PC-3 (cell line): ENCODE results near the gene PARN. TPM values are rescaled to one million over a fixed set of nuclear protein-coding genes. Genes with fewer than 3 reads are reported as not detected.

Experiments
- ATAC-seq: fragments of 200-7000 bp; cut with Tn5 transposase; 2 replicates; pipeline ENCODE4 v1.9.1; 2020; ENCODE audit warnings: mild to moderate bottlenecking, moderate library complexity
- BruUV-seq: library from RNA; stranded (reverse); fragments of 400-500 nt; replicated peaks from 2 replicates; lab custom pipeline; 2021; lab: Mats Ljungman, UMichigan
- CTCF ChIA-PET: fragments of 300-600 bp; sonication (Branson Sonifier 250); formaldehyde crosslinking; loops from one replicate; lab custom pipeline; 2022; ENCODE audit warnings: antibody characterized with exemption; lab: Charles Lee
- POLR2A ChIA-PET: fragments of 300-600 bp; sonication (Branson Sonifier 250); formaldehyde crosslinking; loops from one replicate; lab custom pipeline; 2022; ENCODE audit warnings: antibody characterized with exemption; ENCODE audit not compliant: unreplicated experiment; lab: Charles Lee
- DNase-seq: peaks from one replicate; pipeline ENCODE4 v3.0.0-alpha.2; 2015
- H2AFZ ChIP-seq: fragments of 300-600 bp; sonication (generic); 2 replicates; pipeline ENCODE4 v1.6.0; 2016; ENCODE audit warnings: antibody characterized with exemption, low read length
- H3F3A ChIP-seq: fragments of 300-600 bp; sonication (generic); one replicate; pipeline ENCODE4 v1.6.0; 2017; ENCODE audit warnings: antibody characterized with exemption, low read length, control low read depth, mild to moderate bottlenecking; ENCODE audit not compliant: unreplicated experiment
- H3K27ac ChIP-seq: fragments of 300-600 bp; sonication (generic); 2 replicates; pipeline ENCODE4 v1.5.1; 2016; ENCODE audit warnings: mild to moderate bottlenecking, low read length
- H3K27me3 ChIP-seq: fragments of 300-600 bp; sonication (generic); 2 replicates; pipeline ENCODE4 v1.6.1; 2016; ENCODE audit warnings: low read length, mixed read lengths
- H3K36me3 ChIP-seq: fragments of 300-600 bp; sonication (generic); 2 replicates; pipeline ENCODE4 v1.6.1; 2016; ENCODE audit warnings: low read depth, mixed run types, low read length, mixed read lengths
- H3K4me1 ChIP-seq: fragments of 300-600 bp; sonication (generic); 2 replicates; pipeline ENCODE4 v1.5.1; 2016; ENCODE audit warnings: low read length; ENCODE audit not compliant: insufficient read depth
- H3K4me2 ChIP-seq: fragments of 300-600 bp; sonication (generic); 2 replicates; pipeline ENCODE4 v1.6.0; 2016; ENCODE audit warnings: low read length
- H3K4me3 ChIP-seq: fragments of 300-600 bp; sonication (generic); 2 replicates; pipeline ENCODE4 v1.5.1; 2016; ENCODE audit warnings: mild to moderate bottlenecking, low read length, mixed read lengths
- H3K79me2 ChIP-seq: fragments of 300-600 bp; sonication (generic); 2 replicates; pipeline ENCODE4 v1.6.1; 2017; ENCODE audit warnings: low read length, mixed read lengths
- H3K9ac ChIP-seq: fragments of 300-600 bp; sonication (generic); 2 replicates; pipeline ENCODE4 v1.6.0; 2016; ENCODE audit warnings: mild to moderate bottlenecking, low read length
- H3K9me2 ChIP-seq: fragments of 300-600 bp; sonication (generic); replicated peaks from 2 replicates; pipeline ENCODE4 v1.6.1; 2016; ENCODE audit warnings: mixed run types, low read length, mixed read lengths
- H3K9me3 ChIP-seq: fragments of 300-600 bp; sonication (generic); 2 replicates; pipeline ENCODE4 v1.6.1; 2016; ENCODE audit warnings: low read length, mixed read lengths
- H4K20me1 ChIP-seq: fragments of 300-600 bp; sonication (generic); 2 replicates; pipeline ENCODE4 v1.6.1; 2016; ENCODE audit warnings: low read length, mixed read lengths
- EZH2 ChIP-seq: fragments of 300-600 bp; sonication (generic); IDR thresholded peaks from one replicate; pipeline ENCODE4 v1.6.1; 2017; ENCODE audit warnings: antibody characterized with exemption, mild to moderate bottlenecking, low read length; ENCODE audit not compliant: unreplicated experiment
- EZH2phosphoT487 ChIP-seq: fragments of 300-600 bp; sonication (generic); IDR thresholded peaks from 2 replicates; pipeline ENCODE4 v1.6.1; 2018; ENCODE audit warnings: mild to moderate bottlenecking, antibody characterized with exemption, low read length, borderline replicate concordance
- intact Hi-C: fragments of 100-400 bp; cut with micrococcal nuclease; formaldehyde crosslinking; loops from 2 replicates; pipeline ENCODE4 v1.9.0; 2023
- total RNA-seq: library from RNA; depleted of rRNA; stranded (reverse); fragments of >200 nt; gene quantifications from 2 replicates; pipeline ENCODE4 v1.2.3, GENCODE V29; 2014
- TF ChIP-seq, protein P1 (sequence below): fragments of 300-600 bp; sonication (generic); conservative IDR thresholded peaks from 2 replicates; pipeline ENCODE4 v1.5.1; 2017; ENCODE audit warnings: antibody characterized with exemption, low read depth, mild to moderate bottlenecking, low read length

Gene PARN
- total RNA-seq, 1 experiment from 2014 or later, result 34.7 TPM

GRCh38 chr16:14502932-14503741 lies 126.9 kb downstream of the PARN start:
- H3K27me3 ChIP-seq, result no peaks in the 10 kb centered on the region
- no peaks in the 10 kb centered on the region for H3K9me3 ChIP-seq
- DNase-seq (peak; percentile 87), ATAC-seq (peak; percentile 59)
- no peaks in the 10 kb centered on the region for H3K36me3 ChIP-seq
- H3F3A ChIP-seq, result peaks cover 10% of the 10 kb centered on the region
- H3K4me3 ChIP-seq, result peak overlapping the region; percentile 28; the same call in 1 of the 2 replicates
- no peaks in the 10 kb centered on the region for H3K9me2 ChIP-seq
- intact Hi-C loops, result loop anchor here (10.0 kb wide), 1 partner anchor 48 kb away; no protein-coding TSS in a partner anchor
- peak overlapping the region; percentile 57 for H3K9ac ChIP-seq
- no TSS peak for BruUV-seq
- H3K27ac ChIP-seq, result peak overlapping the region; percentile 92
- H3K79me2 ChIP-seq, result peaks cover 6% of the 10 kb centered on the region
- peak overlapping the region; percentile 64 for H3K4me2 ChIP-seq
- H3K4me1 ChIP-seq, result peaks cover 67% of the 10 kb centered on the region
- H4K20me1 ChIP-seq, result no peaks in the 10 kb centered on the region
- H2AFZ ChIP-seq, result peak overlapping the region; percentile 28; the same call in 1 of the 2 replicates
- TF ChIP-seq EZH2phosphoT487 (no peak), EZH2 (no peak)
- TF ChIP-seq, protein P1, sequence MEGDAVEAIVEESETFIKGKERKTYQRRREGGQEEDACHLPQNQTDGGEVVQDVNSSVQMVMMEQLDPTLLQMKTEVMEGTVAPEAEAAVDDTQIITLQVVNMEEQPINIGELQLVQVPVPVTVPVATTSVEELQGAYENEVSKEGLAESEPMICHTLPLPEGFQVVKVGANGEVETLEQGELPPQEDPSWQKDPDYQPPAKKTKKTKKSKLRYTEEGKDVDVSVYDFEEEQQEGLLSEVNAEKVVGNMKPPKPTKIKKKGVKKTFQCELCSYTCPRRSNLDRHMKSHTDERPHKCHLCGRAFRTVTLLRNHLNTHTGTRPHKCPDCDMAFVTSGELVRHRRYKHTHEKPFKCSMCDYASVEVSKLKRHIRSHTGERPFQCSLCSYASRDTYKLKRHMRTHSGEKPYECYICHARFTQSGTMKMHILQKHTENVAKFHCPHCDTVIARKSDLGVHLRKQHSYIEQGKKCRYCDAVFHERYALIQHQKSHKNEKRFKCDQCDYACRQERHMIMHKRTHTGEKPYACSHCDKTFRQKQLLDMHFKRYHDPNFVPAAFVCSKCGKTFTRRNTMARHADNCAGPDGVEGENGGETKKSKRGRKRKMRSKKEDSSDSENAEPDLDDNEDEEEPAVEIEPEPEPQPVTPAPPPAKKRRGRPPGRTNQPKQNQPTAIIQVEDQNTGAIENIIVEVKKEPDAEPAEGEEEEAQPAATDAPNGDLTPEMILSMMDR, result no peak
- ChIA-PET CTCF (no interaction called here), POLR2A (no interaction called here)

- H3K9me2 ChIP-seq, result no peaks in the 10 kb centered on the region
- peaks cover 6% of the 10 kb centered on the region for H3K79me2 ChIP-seq
- no peak for TF ChIP-seq EZH2phosphoT487
- no peak for TF ChIP-seq EZH2
- TF ChIP-seq, protein P1, result no peak
- H3F3A ChIP-seq, result peaks cover 10% of the 10 kb centered on the region
- H3K9ac ChIP-seq, result peak overlapping the region; percentile 57
- H3K4me3 ChIP-seq, result 0 out of 2 replicates have a peak overlapping the region, but pooled peaks have one; percentile 28
- H3K36me3 ChIP-seq, result no peaks in the 10 kb centered on the region
- CTCF ChIA-PET, result no interaction called here
- intact Hi-C loops, result loop anchor here (10.0 kb wide), 1 partner anchor 48 kb away; no protein-coding TSS in a partner anchor
- POLR2A ChIA-PET, result no interaction called here
- no peaks in the 10 kb centered on the region for H3K27me3 ChIP-seq
- no TSS peak for BruUV-seq
- no peaks in the 10 kb centered on the region for H4K20me1 ChIP-seq
- no peak for DNase-seq
- H3K4me2 ChIP-seq, result peak overlapping the region; percentile 64
- H2AFZ ChIP-seq, result no peak overlapping the region
- peaks cover 73% of the 10 kb centered on the region for H3K4me1 ChIP-seq
- no peaks in the 10 kb centered on the region for H3K9me3 ChIP-seq
- no peak for ATAC-seq
- peak overlapping the region; percentile 92 for H3K27ac ChIP-seq
Measured at GRCh38 chr16:14502256-14502875, 127.7 kb downstream of the PARN start.
